H9 (cell line): ENCODE data around the gene SPRED2. TPM values are rescaled to one million over a fixed set of nuclear protein-coding genes. Genes with fewer than 3 reads are reported as not detected.

Experiments used
- DNase-seq: peaks from one replicate; pipeline ENCODE4 v3.0.0-alpha.2; 2017
- H2AFZ ChIP-seq: one replicate; pipeline ENCODE4 v1.6.1; 2013; ENCODE audit warnings: mild to moderate bottlenecking, low read length, control low read depth, moderate library complexity
- H2AK5ac ChIP-seq: 2 replicates; pipeline ENCODE4 v1.6.1; 2013; ENCODE audit warnings: low read length, control low read depth, mixed read lengths; ENCODE audit not compliant: insufficient read length
- H2BK120ac ChIP-seq: one replicate; pipeline ENCODE4 v1.6.1; 2013; ENCODE audit warnings: low read depth, mild to moderate bottlenecking, low read length, control low read depth, inconsistent platforms; ENCODE audit not compliant: poor library complexity, severe bottlenecking
- H2BK12ac ChIP-seq: 2 replicates; pipeline ENCODE4 v1.6.1; 2013; ENCODE audit warnings: low read length, control low read depth, mixed read lengths, low read depth; ENCODE audit not compliant: insufficient read length
- H2BK15ac ChIP-seq: 2 replicates; pipeline ENCODE4 v1.6.1; 2013; ENCODE audit warnings: low read depth, low read length, control low read depth
- H2BK20ac ChIP-seq: one replicate; pipeline ENCODE4 v1.6.1; 2013; ENCODE audit warnings: low read depth, mild to moderate bottlenecking, low read length, control low read depth, inconsistent platforms; ENCODE audit not compliant: poor library complexity, severe bottlenecking
- H2BK5ac ChIP-seq: 2 replicates; pipeline ENCODE4 v1.6.1; 2013; ENCODE audit warnings: low read length, control low read depth, mixed read lengths; ENCODE audit not compliant: insufficient read length
- H3K14ac ChIP-seq: 2 replicates; pipeline ENCODE4 v1.6.1; 2013; ENCODE audit warnings: low read length, control low read depth; ENCODE audit not compliant: insufficient read depth
- H3K18ac ChIP-seq: 2 replicates; pipeline ENCODE4 v1.6.1; 2013; ENCODE audit warnings: low read depth, mild to moderate bottlenecking, mixed read lengths, low read length, control low read depth; ENCODE audit not compliant: insufficient read length
- H3K23ac ChIP-seq: 2 replicates; pipeline ENCODE4 v1.6.1; 2013; ENCODE audit warnings: low read length, control low read depth, mixed read lengths, low read depth; ENCODE audit not compliant: insufficient read length
- H3K23me2 ChIP-seq: 2 replicates; pipeline ENCODE4 v1.6.1; 2013; ENCODE audit warnings: low read depth, mild to moderate bottlenecking, mixed read lengths, low read length, control low read depth; ENCODE audit not compliant: insufficient read length, poor library complexity, severe bottlenecking
- H3K27ac ChIP-seq: 2 replicates; pipeline ENCODE4 v1.5.1; 2013; ENCODE audit warnings: low read length, control low read depth, mixed read lengths, low read depth; ENCODE audit not compliant: insufficient read length
- H3K27me3 ChIP-seq: 2 replicates; pipeline ENCODE4 v1.6.1; 2013; ENCODE audit warnings: low read length, control low read depth, inconsistent platforms; ENCODE audit not compliant: insufficient read depth
- H3K4ac ChIP-seq: 2 replicates; pipeline ENCODE4 v1.6.1; 2013; ENCODE audit warnings: low read depth, mild to moderate bottlenecking, control low read depth, inconsistent platforms, low read length, moderate library complexity
- H3K4me1 ChIP-seq: 2 replicates; pipeline ENCODE4 v1.6.1; 2013; ENCODE audit warnings: low read length, control low read depth, inconsistent platforms; ENCODE audit not compliant: insufficient read depth
- H3K4me2 ChIP-seq: 2 replicates; pipeline ENCODE4 v1.6.1; 2013; ENCODE audit warnings: low read length, control low read depth, mixed read lengths; ENCODE audit not compliant: insufficient read length, insufficient read depth
- H3K56ac ChIP-seq: 2 replicates; pipeline ENCODE4 v1.6.1; 2013; ENCODE audit warnings: low read depth, mild to moderate bottlenecking, mixed read lengths, low read length, control low read depth; ENCODE audit not compliant: insufficient read length
- H3K79me1 ChIP-seq: 2 replicates; pipeline ENCODE4 v1.6.1; 2013; ENCODE audit warnings: low read depth, mild to moderate bottlenecking, moderate library complexity, low read length, control low read depth, inconsistent platforms; ENCODE audit not compliant: insufficient read depth, poor library complexity, severe bottlenecking
- H3K79me2 ChIP-seq: 2 replicates; pipeline ENCODE4 v1.6.1; 2013; ENCODE audit warnings: low read length, control low read depth, inconsistent platforms; ENCODE audit not compliant: insufficient read depth
- H3K9ac ChIP-seq: 2 replicates; pipeline ENCODE4 v1.6.1; 2013; ENCODE audit warnings: low read length, control low read depth, mixed read lengths; ENCODE audit not compliant: insufficient read length; ENCODE audit errors: extremely low read depth
- H3K9me3 ChIP-seq: one replicate; pipeline ENCODE4 v1.6.1; 2013; ENCODE audit warnings: low read depth, low read length, inconsistent platforms; ENCODE audit not compliant: control insufficient read depth
- H3T11ph ChIP-seq: one replicate; pipeline ENCODE4 v1.6.1; 2013; ENCODE audit warnings: mild to moderate bottlenecking, low read length, control low read depth, inconsistent platforms
- H4K20me1 ChIP-seq: one replicate; pipeline ENCODE4 v1.6.1; 2013; ENCODE audit not compliant: control insufficient read depth, insufficient read length, insufficient read depth
- H4K5ac ChIP-seq: 2 replicates; pipeline ENCODE4 v1.6.1; 2013; ENCODE audit warnings: low read depth, mild to moderate bottlenecking, mixed read lengths, low read length, control low read depth; ENCODE audit not compliant: insufficient read length
- H4K8ac ChIP-seq: replicated peaks from 2 replicates; pipeline ENCODE4 v1.6.1; 2013; ENCODE audit warnings: low read length, control low read depth, mixed read lengths, low read depth; ENCODE audit not compliant: insufficient read length
- H4K91ac ChIP-seq: 2 replicates; pipeline ENCODE4 v1.6.1; 2013; ENCODE audit warnings: low read depth, mild to moderate bottlenecking, moderate library complexity, mixed read lengths, low read length, control low read depth; ENCODE audit not compliant: insufficient read length
- H3K27ac Mint-ChIP-seq, 3 experiments: 2 replicates in 2 of 3; 3 replicates in 1 of 3; pipeline ENCODE4 v1.8.0; 2020 to 2021; ENCODE audit warnings: mixed read lengths in 3 of 3, mild to moderate bottlenecking in 1 of 3, moderate library complexity in 1 of 3
- H3K27me3 Mint-ChIP-seq: 2 replicates; pipeline ENCODE4 v1.8.0; 2021; ENCODE audit warnings: low read depth, mild to moderate bottlenecking, moderate library complexity, mixed read lengths
- H3K36me3 Mint-ChIP-seq, 3 experiments: 2 replicates in 2 of 3; 3 replicates in 1 of 3; pipeline ENCODE4 v1.8.0; 2020 to 2021; ENCODE audit warnings: low read depth in 3 of 3, mixed read lengths in 3 of 3; ENCODE audit not compliant: insufficient read depth in 1 of 3
- H3K4me1 Mint-ChIP-seq, 2 experiments: 2 replicates each; pipeline ENCODE4 v1.8.0; 2020; ENCODE audit warnings: mixed read lengths in 2 of 2
- H3K4me3 Mint-ChIP-seq, 2 experiments: 2 replicates in 1 of 2; 3 replicates in 1 of 2; pipeline ENCODE4 v1.8.0; 2020 to 2021; ENCODE audit warnings: mild to moderate bottlenecking in 2 of 2, mixed read lengths in 2 of 2, moderate library complexity in 1 of 2
- H3K9me3 Mint-ChIP-seq, 2 experiments: 2 replicates in 1 of 2; 3 replicates in 1 of 2; pipeline ENCODE4 v1.8.0; 2020; ENCODE audit warnings: mild to moderate bottlenecking in 2 of 2, mixed read lengths in 2 of 2, moderate library complexity in 1 of 2
- CTCF ChIP-seq: fragments of 200-600 bp; sonication (generic); conservative IDR thresholded peaks from 3 replicates; pipeline ENCODE4 v1.8.0; 2021; ENCODE audit warnings: antibody characterized with exemption, mild to moderate bottlenecking
- WGBS: extraction: QIAGEN DNeasy Blood & Tissue Kit; methylation state at CpG from one replicate; pipeline ENCODE4 v1.1.7; 2013; ENCODE audit warnings: missing lambda C conversion rate, low lambda C conversion rate, mixed read lengths; ENCODE audit not compliant: insufficient read length; ENCODE audit errors: extremely low coverage; 5-methylcytosine and 5-hydroxymethylcytosine counted together
- total RNA-seq: library from RNA; stranded (reverse); gene quantifications from 2 replicates; pipeline ENCODE4 v1.2.1, GENCODE V29; 2021

Gene SPRED2
- total RNA-seq, 1 experiment from 2014 or later = 23.5 TPM

DNA sequence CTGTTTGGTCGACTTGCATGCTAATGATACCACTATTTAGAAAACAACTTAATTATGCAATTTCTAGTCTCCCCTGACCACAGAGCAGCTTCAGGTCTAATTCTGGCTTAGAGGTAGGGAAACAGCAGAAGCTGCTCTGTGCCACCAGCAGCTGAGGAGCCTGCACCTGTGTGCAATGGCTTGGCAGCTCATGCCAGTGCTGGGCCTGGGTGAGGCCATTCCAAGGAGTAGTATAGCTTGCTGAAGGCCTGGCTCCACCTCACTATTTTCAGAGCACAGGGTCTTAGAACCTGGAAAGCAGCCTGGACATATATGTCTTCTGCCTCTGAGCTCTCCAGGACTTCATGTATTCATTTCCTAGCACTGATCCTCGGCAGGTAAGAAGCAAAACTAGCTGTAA lies 62.8 kb downstream of the SPRED2 start:
- Histone ChIP-seq H3K79me1 (no peaks in the 10 kb centered on the region), H4K20me1 (no peaks in the 10 kb centered on the region)
- no peak overlapping the region for H3K27ac Mint-ChIP-seq

More for the DNA sequence above, 62.8 kb downstream of the SPRED2 start:
- Histone ChIP-seq H3T11ph (no peak overlapping the region), H2AFZ (no peak overlapping the region), H3K4me1 (peaks cover 5% of the 10 kb centered on the region), H2AK5ac (no peak overlapping the region), H3K9me3 (no peaks in the 10 kb centered on the region), H2BK15ac (no peak overlapping the region), H3K27ac (no peak overlapping the region), H2BK20ac (no peak overlapping the region), H4K5ac (no peak overlapping the region), H2BK5ac (no peak overlapping the region), H3K79me2 (no peaks in the 10 kb centered on the region), H3K4ac (no peak overlapping the region), H2BK12ac (no peak overlapping the region), H3K18ac (no peak overlapping the region), H3K27me3 (no peaks in the 10 kb centered on the region), H4K8ac (no peak overlapping the region), H4K91ac (no peak overlapping the region), H3K14ac (no peak overlapping the region), H3K23me2 (no peaks in the 10 kb centered on the region), H3K56ac (no peak overlapping the region), H3K4me2 (no peak overlapping the region), H3K9ac (no peak overlapping the region), H2BK120ac (no peak overlapping the region), H3K23ac (no peak overlapping the region)
- Mint-ChIP-seq H3K27me3 (no peaks in the 10 kb centered on the region), H3K36me3 (no peaks in the 10 kb centered on the region), H3K4me1 (peaks cover 26 to 30% of the 10 kb centered on the region in 2 experiments), H3K9me3 (no peaks in the 10 kb centered on the region), H3K4me3 (no peak overlapping the region)
- DNase-seq = no peak
- no peak for TF ChIP-seq CTCF
- WGBS = no CpG with 5 or more reads among the region's 2 CpGs
